ENCODE results near the gene TMEM238.
"Not testable (repeated sequence)": the region's sequence is repeated elsewhere in the genome, so short reads cannot be mapped to it uniquely, and the experiment has no call there.

The TMEM238 gene
- 1.1 to 3.9 (median 3.9) reads per million in 3 experiments for total RNA-seq

- DNase-seq, result peak; percentile 33
Observed at GRCh38 chr19:55384131-55384919, at the start of gene TMEM238. Gene TMEM238 (minus strand): TSS chr19:55384292. CDS start chr19:55384259, 33 bp downstream.

GRCh38 chr19:55433292-55433691 lies 49.2 kb upstream of the TMEM238 start:
- no peak for DNase-seq

GRCh38 chr19:55432241-55432959 lies 48.3 kb upstream of the TMEM238 start:
- no peak for DNase-seq

- no peak for DNase-seq
Observed at GRCh38 chr19:55431183-55431582, 47.1 kb upstream of the TMEM238 start.

GRCh38 chr19:55426042-55426441 lies 42.0 kb upstream of the TMEM238 start:
- no peak for DNase-seq

GRCh38 chr19:55424518-55424917 lies 40.4 kb upstream of the TMEM238 start:
- no peak for DNase-seq

GRCh38 chr19:55423225-55424005 lies 39.3 kb upstream of the TMEM238 start:
- DNase-seq, result no peak

- DNase-seq, result peak; percentile 65
Observed at GRCh38 chr19:55421281-55421680, 37.2 kb upstream of the TMEM238 start.

- DNase-seq, result no peak
Observed at GRCh38 chr19:55419624-55420236, 35.6 kb upstream of the TMEM238 start.

GRCh38 chr19:55419103-55419502 lies 35.0 kb upstream of the TMEM238 start:
- no peak for DNase-seq

- DNase-seq, result peak; percentile 50
Observed at GRCh38 chr19:55418185-55418584, 34.1 kb upstream of the TMEM238 start.

GRCh38 chr19:55410168-55410567 lies 26.1 kb upstream of the TMEM238 start:
- no peak for DNase-seq

GRCh38 chr19:55409179-55409578 lies 25.1 kb upstream of the TMEM238 start:
- not testable (repeated sequence) for DNase-seq

- DNase-seq, result no peak
Observed at GRCh38 chr19:55408533-55408872, 24.4 kb upstream of the TMEM238 start.

GRCh38 chr19:55407800-55408532 lies 23.9 kb upstream of the TMEM238 start:
- DNase-seq, result peak; percentile 98

GRCh38 chr19:55407550-55407799 lies 23.4 kb upstream of the TMEM238 start, which contains the start of gene UBE2S:
Gene UBE2S (minus strand): TSS chr19:55407788. CDS start chr19:55407589, 199 bp downstream.
- DNase-seq, result not testable (repeated sequence)

GRCh38 chr19:55406826-55407549 lies 22.9 kb upstream of the TMEM238 start:
- DNase-seq, result no peak

GRCh38 chr19:55406091-55406825 lies 22.2 kb upstream of the TMEM238 start:
- no peak for DNase-seq

- no peak for DNase-seq
Observed at GRCh38 chr19:55405638-55406037, 21.5 kb upstream of the TMEM238 start.

- no peak for DNase-seq
Observed at GRCh38 chr19:55402509-55402908, 18.4 kb upstream of the TMEM238 start.

- DNase-seq, result not testable (repeated sequence)
Observed at GRCh38 chr19:55401390-55401789, 17.3 kb upstream of the TMEM238 start.
